OCI-LY7 (cell line): ENCODE measurements around the gene PBX1. TPM values are rescaled to one million over a fixed set of nuclear protein-coding genes. Genes with fewer than 3 reads are reported as not detected.

Experiments used
- BruUV-seq: library from RNA; stranded (reverse); fragments of 400-500 nt; replicated peaks from 2 replicates; lab custom pipeline; 2021; lab: Mats Ljungman, UMichigan
- CTCF ChIA-PET: fragments of 300-600 bp; sonication (Branson Sonifier 250); formaldehyde crosslinking; loops from one replicate; lab custom pipeline; 2022; ENCODE audit warnings: antibody characterized with exemption; ENCODE audit not compliant: unreplicated experiment; lab: Charles Lee
- POLR2A ChIA-PET: fragments of 300-600 bp; sonication (Branson Sonifier 250); formaldehyde crosslinking; loops from one replicate; lab custom pipeline; 2022; ENCODE audit warnings: antibody characterized with exemption; lab: Charles Lee
- DNase-seq: peaks from one replicate; pipeline ENCODE4 v3.0.0-alpha.2; 2015; ENCODE audit warnings: low spot score
- H2AFZ ChIP-seq: fragments of 200-600 bp; sonication (generic), shearing (Covaris generic); 2 replicates; pipeline ENCODE4 v1.6.1; 2014; ENCODE audit warnings: mild to moderate bottlenecking, antibody characterized with exemption, low read length, moderate library complexity
- H3K27ac ChIP-seq: fragments of 200-600 bp; sonication (generic); 2 replicates; pipeline ENCODE4 v1.5.1; 2014; ENCODE audit warnings: mixed run types, low read depth, mild to moderate bottlenecking, moderate library complexity, low read length, inconsistent platforms; ENCODE audit not compliant: poor library complexity, severe bottlenecking
- H3K36me3 ChIP-seq: fragments of 200-600 bp; sonication (generic); 2 replicates; pipeline ENCODE4 v1.6.1; 2014; ENCODE audit warnings: mild to moderate bottlenecking, antibody characterized with exemption, low read length, moderate library complexity, mixed read lengths; ENCODE audit not compliant: insufficient read depth
- H3K4me1 ChIP-seq: fragments of 200-600 bp; sonication (generic); 2 replicates; pipeline ENCODE4 v1.5.1; 2014; ENCODE audit warnings: mild to moderate bottlenecking, low read length; ENCODE audit not compliant: insufficient read depth, poor library complexity, severe bottlenecking
- H3K4me2 ChIP-seq: fragments of 200-600 bp; sonication (generic); 2 replicates; pipeline ENCODE4 v1.6.1; 2014; ENCODE audit warnings: mild to moderate bottlenecking, low read length
- H3K4me3 ChIP-seq: fragments of 200-600 bp; sonication (generic); 2 replicates; pipeline ENCODE4 v1.5.1; 2014; ENCODE audit warnings: mild to moderate bottlenecking, low read depth, low read length; ENCODE audit not compliant: poor library complexity, severe bottlenecking
- H3K79me2 ChIP-seq: fragments of 200-600 bp; sonication (generic); 2 replicates; pipeline ENCODE4 v1.6.1; 2016; ENCODE audit warnings: low read depth, mild to moderate bottlenecking, low read length, moderate library complexity, mixed read lengths; ENCODE audit not compliant: insufficient read depth
- H3K9me2 ChIP-seq: fragments of 200-600 bp; sonication (generic); 2 replicates; pipeline ENCODE4 v1.6.1; 2016; ENCODE audit warnings: mild to moderate bottlenecking, low read length, mixed read lengths; ENCODE audit not compliant: insufficient read depth
- H3K9me3 ChIP-seq: fragments of 200-600 bp; sonication (generic); 2 replicates; pipeline ENCODE4 v1.6.1; 2014; ENCODE audit warnings: mild to moderate bottlenecking, mixed run types, low read length, mixed read lengths
- H4K20me1 ChIP-seq: fragments of 200-600 bp; sonication (generic); 2 replicates; pipeline ENCODE4 v1.6.1; 2014; ENCODE audit warnings: mild to moderate bottlenecking, antibody characterized with exemption, low read length, moderate library complexity, mixed read lengths; ENCODE audit not compliant: insufficient read depth
- CTCF ChIP-seq: fragments of 200-600 bp; sonication (generic); conservative IDR thresholded peaks from 2 replicates; pipeline ENCODE4 v1.5.1; 2014; ENCODE audit warnings: mild to moderate bottlenecking, antibody characterized with exemption, low read length, moderate library complexity, mixed read lengths
- EZH2phosphoT487 ChIP-seq: fragments of 200-600 bp; sonication (generic); IDR thresholded peaks from 2 replicates; pipeline ENCODE4 v1.6.1; 2018; ENCODE audit warnings: low read depth, borderline replicate concordance, mild to moderate bottlenecking, mixed run types, antibody characterized with exemption, low read length, moderate library complexity, mixed read lengths
- intact Hi-C: fragments of 100-400 bp; cut with micrococcal nuclease; formaldehyde crosslinking; loops from one replicate; pipeline ENCODE4 v1.10.0; 2022; ENCODE audit not compliant: unreplicated experiment
- total RNA-seq, 2 experiments: library from RNA; depleted of rRNA in 1 of 2; stranded (reverse); fragments of >200 nt in 1 of 2; shearing (Covaris generic) in 1 of 2; gene quantifications; 2 replicates each; pipeline ENCODE4 v1.2.3, GENCODE V29; 2014 to 2022

Gene PBX1
- total RNA-seq, 2 experiments from 2014 or later, result not detected

GRCh38 chr1:164801246-164801731, 242.3 kb downstream of the PBX1 start:
- H3K36me3 ChIP-seq, result no peaks in the 10 kb centered on the region
- no peak overlapping the region for H3K4me2 ChIP-seq
- BruUV-seq, result no TSS peak
- H3K9me2 ChIP-seq, result no peaks in the 10 kb centered on the region
- intact Hi-C loops, result no loop called here
- TF ChIP-seq CTCF (no peak), EZH2phosphoT487 (no peak)
- H3K27ac ChIP-seq, result no peak overlapping the region
- ChIA-PET POLR2A (no interaction called here), CTCF (no interaction called here)
- no peak overlapping the region for H2AFZ ChIP-seq
- H3K4me3 ChIP-seq, result no peak overlapping the region
- H4K20me1 ChIP-seq, result no peaks in the 10 kb centered on the region
- H3K4me1 ChIP-seq, result no peaks in the 10 kb centered on the region
- no peaks in the 10 kb centered on the region for H3K9me3 ChIP-seq
- DNase-seq, result no peak
- H3K79me2 ChIP-seq, result no peaks in the 10 kb centered on the region

- ChIA-PET CTCF (no interaction called here), POLR2A (no interaction called here)
- intact Hi-C loops, result no loop called here
- Histone ChIP-seq H3K9me2 (no peaks in the 10 kb centered on the region), H3K27ac (no peak overlapping the region), H4K20me1 (no peaks in the 10 kb centered on the region), H3K9me3 (no peaks in the 10 kb centered on the region), H3K4me1 (no peaks in the 10 kb centered on the region), H2AFZ (no peak overlapping the region), H3K79me2 (no peaks in the 10 kb centered on the region), H3K36me3 (no peaks in the 10 kb centered on the region), H3K4me2 (no peak overlapping the region), H3K4me3 (no peak overlapping the region)
- TF ChIP-seq EZH2phosphoT487 (no peak), CTCF (no peak)
- DNase-seq, result no peak
- BruUV-seq, result no TSS peak
These were observed 243.0 kb downstream of the PBX1 start for GRCh38 chr1:164801791-164802502.

GRCh38 chr1:164802529-164803282, 243.7 kb downstream of the PBX1 start:
- no peaks in the 10 kb centered on the region for H3K36me3 ChIP-seq
- H2AFZ ChIP-seq, result no peak overlapping the region
- H4K20me1 ChIP-seq, result no peaks in the 10 kb centered on the region
- ChIA-PET CTCF (no interaction called here), POLR2A (no interaction called here)
- no peak overlapping the region for H3K4me2 ChIP-seq
- no peaks in the 10 kb centered on the region for H3K9me3 ChIP-seq
- no peak overlapping the region for H3K27ac ChIP-seq
- no peaks in the 10 kb centered on the region for H3K79me2 ChIP-seq
- no TSS peak for BruUV-seq
- H3K9me2 ChIP-seq, result no peaks in the 10 kb centered on the region
- H3K4me3 ChIP-seq, result no peak overlapping the region
- H3K4me1 ChIP-seq, result no peaks in the 10 kb centered on the region
- no peak for TF ChIP-seq EZH2phosphoT487
- TF ChIP-seq CTCF, result no peak
- no peak for DNase-seq
- intact Hi-C loops, result no loop called here
